BLaER1 (cell line): ENCODE measurements around the gene C16orf96.

Experiments used
- H3K27ac ChIP-seq: shearing (Covaris generic); formaldehyde crosslinking; 2 replicates; pipeline ENCODE4 v1.8.1; 2022
- H3K27me3 ChIP-seq: shearing (Covaris generic); formaldehyde crosslinking; 2 replicates; pipeline ENCODE4 v1.8.1; 2022
- H3K36me3 ChIP-seq: shearing (Covaris generic); formaldehyde crosslinking; 2 replicates; pipeline ENCODE4 v1.8.1; 2022
- H3K4me1 ChIP-seq: shearing (Covaris generic); formaldehyde crosslinking; 2 replicates; pipeline ENCODE4 v1.8.1; 2022
- H3K4me2 ChIP-seq: shearing (Covaris generic); formaldehyde crosslinking; 2 replicates; pipeline ENCODE4 v1.8.1; 2022
- H3K4me3 ChIP-seq: shearing (Covaris generic); formaldehyde crosslinking; 2 replicates; pipeline ENCODE4 v1.8.1; 2022
- H3K9ac ChIP-seq: shearing (Covaris generic); formaldehyde crosslinking; 2 replicates; pipeline ENCODE4 v1.8.1; 2022
- H3K9me3 ChIP-seq: shearing (Covaris generic); formaldehyde crosslinking; 2 replicates; pipeline ENCODE4 v1.8.1; 2022
- H4K20me1 ChIP-seq: shearing (Covaris generic); formaldehyde crosslinking; 2 replicates; pipeline ENCODE4 v1.8.1; 2022
- Cebpa-rat ChIP-seq: shearing (Covaris generic); IDR thresholded peaks from 2 replicates; pipeline ENCODE4 v1.8.1; 2022

C16orf96 gene

GRCh38 chr16:4578961-4579530, 22.9 kb downstream of the C16orf96 start:
- Histone ChIP-seq H3K9me3 (no peaks in the 10 kb centered on the region), H4K20me1 (no peaks in the 10 kb centered on the region), H3K36me3 (no peaks in the 10 kb centered on the region), H3K4me1 (peaks cover 18% of the 10 kb centered on the region), H3K4me2 (no peak overlapping the region), H3K9ac (no peak overlapping the region), H3K27me3 (no peaks in the 10 kb centered on the region), H3K27ac (no peak overlapping the region), H3K4me3 (no peak overlapping the region)
- TF ChIP-seq Cebpa-rat, result no peak

- no peak overlapping the region for H3K4me3 ChIP-seq
- no peak overlapping the region for H3K9ac ChIP-seq
- H3K36me3 ChIP-seq, result no peaks in the 10 kb centered on the region
- no peak overlapping the region for H3K4me2 ChIP-seq
- no peaks in the 10 kb centered on the region for H4K20me1 ChIP-seq
- peaks cover 6% of the 10 kb centered on the region for H3K4me1 ChIP-seq
- H3K27me3 ChIP-seq, result no peaks in the 10 kb centered on the region
- H3K9me3 ChIP-seq, result no peaks in the 10 kb centered on the region
- no peak overlapping the region for H3K27ac ChIP-seq
- no peak for TF ChIP-seq Cebpa-rat
These were observed 24.1 kb downstream of the C16orf96 start for GRCh38 chr16:4580250-4580649.

GRCh38 chr16:4583906-4584305, 27.8 kb downstream of the C16orf96 start:
- Histone ChIP-seq H3K9ac (no peak overlapping the region), H3K4me2 (no peak overlapping the region), H3K4me3 (no peak overlapping the region), H3K36me3 (no peaks in the 10 kb centered on the region), H3K27ac (no peak overlapping the region), H3K27me3 (no peaks in the 10 kb centered on the region), H3K9me3 (peaks cover 4% of the 10 kb centered on the region), H4K20me1 (no peaks in the 10 kb centered on the region), H3K4me1 (no peaks in the 10 kb centered on the region)
- no peak for TF ChIP-seq Cebpa-rat

- Histone ChIP-seq H3K27me3 (no peaks in the 10 kb centered on the region), H3K4me1 (peaks cover under 1% of the 10 kb centered on the region), H4K20me1 (no peaks in the 10 kb centered on the region), H3K36me3 (no peaks in the 10 kb centered on the region), H3K4me3 (no peak overlapping the region), H3K9ac (no peak overlapping the region), H3K27ac (no peak overlapping the region), H3K9me3 (peaks cover 4% of the 10 kb centered on the region), H3K4me2 (no peak overlapping the region)
- no peak for TF ChIP-seq Cebpa-rat
These were observed 30.2 kb downstream of the C16orf96 start for GRCh38 chr16:4586291-4586690.

GRCh38 chr16:4588386-4588785, 32.2 kb downstream of the C16orf96 start:
- Histone ChIP-seq H3K4me1 (peaks cover 22% of the 10 kb centered on the region), H3K27me3 (no peaks in the 10 kb centered on the region), H3K9me3 (peaks cover 4% of the 10 kb centered on the region), H3K4me3 (no peak overlapping the region), H4K20me1 (no peaks in the 10 kb centered on the region), H3K4me2 (no peak overlapping the region), H3K36me3 (no peaks in the 10 kb centered on the region), H3K27ac (no peak overlapping the region), H3K9ac (no peak overlapping the region)
- no peak for TF ChIP-seq Cebpa-rat

- Histone ChIP-seq H3K27ac (no peak overlapping the region), H3K4me2 (no peak overlapping the region), H3K9me3 (peaks cover 4% of the 10 kb centered on the region), H4K20me1 (no peaks in the 10 kb centered on the region), H3K4me1 (peaks cover 28% of the 10 kb centered on the region), H3K4me3 (no peak overlapping the region), H3K36me3 (no peaks in the 10 kb centered on the region), H3K9ac (no peak overlapping the region), H3K27me3 (no peaks in the 10 kb centered on the region)
- no peak for TF ChIP-seq Cebpa-rat
These were observed 32.8 kb downstream of the C16orf96 start for GRCh38 chr16:4588961-4589360.

GRCh38 chr16:4591191-4591590, 35.1 kb downstream of the C16orf96 start:
- H3K4me2 ChIP-seq, result 0 out of 2 replicates have a peak overlapping the region, but pooled peaks have one; percentile 68
- no peak for TF ChIP-seq Cebpa-rat
- no peak overlapping the region for H3K4me3 ChIP-seq
- H3K27ac ChIP-seq, result no peak overlapping the region
- H3K36me3 ChIP-seq, result no peaks in the 10 kb centered on the region
- H4K20me1 ChIP-seq, result no peaks in the 10 kb centered on the region
- H3K9ac ChIP-seq, result no peak overlapping the region
- peaks cover 4% of the 10 kb centered on the region for H3K9me3 ChIP-seq
- H3K27me3 ChIP-seq, result no peaks in the 10 kb centered on the region
- peaks cover 31% of the 10 kb centered on the region for H3K4me1 ChIP-seq

- TF ChIP-seq Cebpa-rat, result no peak
- H3K27me3 ChIP-seq, result no peaks in the 10 kb centered on the region
These were observed 35.7 kb downstream of the C16orf96 start for GRCh38 chr16:4591706-4592470.

GRCh38 chr16:4593086-4593485, 36.9 kb downstream of the C16orf96 start:
- peaks cover 31% of the 10 kb centered on the region for H3K4me1 ChIP-seq
- H3K9ac ChIP-seq, result no peak overlapping the region
- peak overlapping the region; percentile 68 for H3K4me2 ChIP-seq
- 0 out of 2 replicates have a peak overlapping the region, but pooled peaks have one; percentile 5 for H3K27ac ChIP-seq
- H4K20me1 ChIP-seq, result no peaks in the 10 kb centered on the region
- H3K36me3 ChIP-seq, result no peaks in the 10 kb centered on the region
- peaks cover under 1% of the 10 kb centered on the region for H3K9me3 ChIP-seq
- H3K27me3 ChIP-seq, result no peaks in the 10 kb centered on the region
- no peak for TF ChIP-seq Cebpa-rat
- H3K4me3 ChIP-seq, result no peak overlapping the region

More at GRCh38 chr16:4591706-4592470, 35.7 kb downstream of the C16orf96 start:
- Histone ChIP-seq H3K9ac (no peak overlapping the region), H3K36me3 (no peaks in the 10 kb centered on the region), H4K20me1 (no peaks in the 10 kb centered on the region), H3K27ac (no peak overlapping the region), H3K4me3 (no peak overlapping the region), H3K9me3 (peaks cover 4% of the 10 kb centered on the region), H3K4me1 (peaks cover 31% of the 10 kb centered on the region), H3K4me2 (peak overlapping the region; percentile 68)
